Measurements from ENCODE around the gene OLFML1. TPM values are rescaled to one million over a fixed set of nuclear protein-coding genes. Genes with fewer than 3 reads are reported as not detected.

OLFML1 gene
- total and polyA plus RNA-seq, 2 of the 13 experiments (the other 11 are each of a cell fraction or from before 2014, with no cell fraction given) = 0.89 to 0.90 TPM

GRCh38 chr11:7525424-7525823 is 40.1 kb downstream of the OLFML1 start (continued):
- TF ChIP-seq DNMT1 (CRISPR knock-in tag; IDR thresholded peaks at IDR 0.05) (no peak), CTCF (CRISPR knock-in tag; IDR thresholded peaks at IDR 0.05) (peak; percentile 28; the same call in 1 of the 2 replicates), SMYD3 (CRISPR knock-in tag; IDR thresholded peaks at IDR 0.05) (no peak), ZNF713 (CRISPR knock-in tag; IDR thresholded peaks at IDR 0.05) (no peak), HOXA9 (CRISPR knock-in tag; IDR thresholded peaks at IDR 0.05; ENCODE audit: borderline replicate concordance) (no peak), ZNF446 (CRISPR knock-in tag; IDR thresholded peaks at IDR 0.05) (no peak), NR2F6 (IDR thresholded peaks at IDR 0.05) (peak; percentile 53; the same call in 1 of the 2 replicates), NR2F6 (CRISPR knock-in tag; IDR thresholded peaks at IDR 0.05) (peak; percentile 67; the same call in 1 of the 2 replicates), ZBED4 (CRISPR knock-in tag; IDR thresholded peaks at IDR 0.05; ENCODE audit: borderline replicate concordance) (peak; percentile 68; the same call in 1 of the 2 replicates), SP5 (CRISPR knock-in tag; IDR thresholded peaks at IDR 0.05; ENCODE audit: borderline replicate concordance, low read depth) (no peak), REST (IDR thresholded peaks at IDR 0.05; ENCODE audit: borderline replicate concordance in 1 of 2, low read depth in 1 of 2, low read length in 2 of 2) (no peak; a peak in 1 of 4 replicates), KLF9 (CRISPR knock-in tag; IDR thresholded peaks at IDR 0.05; ENCODE audit: low read depth) (no peak), KDM3A (CRISPR knock-in tag; IDR thresholded peaks at IDR 0.05; ENCODE audit: low read depth) (peak; percentile 34; the same call in 1 of the 2 replicates), ZNF501 (CRISPR knock-in tag; IDR thresholded peaks at IDR 0.05) (peak; percentile 47; the same call in 1 of the 2 replicates), NR1H2 (CRISPR knock-in tag; IDR thresholded peaks at IDR 0.05; ENCODE audit: borderline replicate concordance, low read depth) (no peak), ZFP36L1 (CRISPR knock-in tag; IDR thresholded peaks at IDR 0.05) (no peak), RORA (CRISPR knock-in tag; IDR thresholded peaks at IDR 0.05) (no peak), MYC (CRISPR knock-in tag; IDR thresholded peaks at IDR 0.05; ENCODE audit: borderline replicate concordance) (no peak), CEBPZ (IDR thresholded peaks at IDR 0.05; ENCODE audit: low read length) (no peak)

Measured in HepG2 (cell line).